PC-9 (cell line): Measurements from ENCODE around the gene SH3RF2.

Experiments used
- CTCF ChIP-seq: fragments of 200-600 bp; sonication (generic); conservative IDR thresholded peaks from 2 replicates; pipeline ENCODE4 v1.6.1; 2017; ENCODE audit warnings: mixed run types, antibody characterized with exemption, mild to moderate bottlenecking, moderate library complexity
- EZH2 ChIP-seq: fragments of 200-600 bp; sonication (generic); IDR thresholded peaks from 2 replicates; pipeline ENCODE4 v1.8.0; 2017; ENCODE audit warnings: antibody characterized with exemption, low read depth

- TF ChIP-seq CTCF (no peak), EZH2 (no peak)
Measured at GRCh38 chr5:146001544-146002190, 65.3 kb downstream of the SH3RF2 start.
